ENCODE measurements around the gene HOMEZ. TPM values are rescaled to one million over a fixed set of nuclear protein-coding genes. Genes with fewer than 3 reads are reported as not detected.

HOMEZ gene
- total RNA-seq, 1 experiment from 2014 or later, result 0.76 TPM

Other genes starting within 250 kb of the HOMEZ start
- not detected in 2 replicates for gene PSMB11, start 243.9 kb downstream of the HOMEZ start, total RNA-seq (2014; rRNA removed; shearing (Covaris generic); ENCODE audit: low replicate concordance)
- gene CDH24, start 228.6 kb downstream of the HOMEZ start, total RNA-seq (2014; rRNA removed; shearing (Covaris generic); ENCODE audit: low replicate concordance), result 1.4 and 1.9 TPM in 2 replicates
- gene ACIN1, start 191.0 kb downstream of the HOMEZ start, total RNA-seq (2014; rRNA removed; shearing (Covaris generic); ENCODE audit: low replicate concordance), result 39.7 and 52.2 TPM in 2 replicates
- 9.6 and 22.8 TPM in 2 replicates for gene C14orf119, start 190.6 kb downstream of the HOMEZ start, total RNA-seq (2014; rRNA removed; shearing (Covaris generic); ENCODE audit: low replicate concordance)
- gene CIROP, start 181.1 kb downstream of the HOMEZ start, total RNA-seq (2014; rRNA removed; shearing (Covaris generic); ENCODE audit: low replicate concordance), result not detected in 2 replicates
- gene CEBPE, start 166.9 kb downstream of the HOMEZ start, total RNA-seq (2014; rRNA removed; shearing (Covaris generic); ENCODE audit: low replicate concordance), result not detected in 2 replicates
- gene SLC7A8, start 102.5 kb downstream of the HOMEZ start, total RNA-seq (2014; rRNA removed; shearing (Covaris generic); ENCODE audit: low replicate concordance), result 0.13 and 8.4 TPM in 2 replicates
- gene RNF212B, start 48.2 kb downstream of the HOMEZ start, total RNA-seq (2014; rRNA removed; shearing (Covaris generic); ENCODE audit: low replicate concordance), result not detected in 2 replicates
- 0.30 TPM in 1 of 2 replicates, not detected in the other for gene PPP1R3E, start 16.7 kb upstream of the HOMEZ start, total RNA-seq (2014; rRNA removed; shearing (Covaris generic); ENCODE audit: low replicate concordance)
- gene BCL2L2, start 20.7 kb upstream of the HOMEZ start, total RNA-seq (2014; rRNA removed; shearing (Covaris generic); ENCODE audit: low replicate concordance), result 7.1 and 10.7 TPM in 2 replicates
- gene PABPN1, start 35.3 kb upstream of the HOMEZ start, total RNA-seq (2014; rRNA removed; shearing (Covaris generic); ENCODE audit: low replicate concordance), result 48.3 and 89.9 TPM in 2 replicates
- 6.1 TPM in 1 of 2 replicates, not detected in the other for gene SLC22A17, start 66.8 kb upstream of the HOMEZ start, total RNA-seq (2014; rRNA removed; shearing (Covaris generic); ENCODE audit: low replicate concordance)
- 7.5 and 9.0 TPM in 2 replicates for gene EFS, start 79.0 kb upstream of the HOMEZ start, total RNA-seq (2014; rRNA removed; shearing (Covaris generic); ENCODE audit: low replicate concordance)
- gene IL25, start 86.7 kb upstream of the HOMEZ start, total RNA-seq (2014; rRNA removed; shearing (Covaris generic); ENCODE audit: low replicate concordance), result not detected in 2 replicates
- gene CMTM5, start 90.9 kb upstream of the HOMEZ start, total RNA-seq (2014; rRNA removed; shearing (Covaris generic); ENCODE audit: low replicate concordance), result not detected in 2 replicates
- not detected in 2 replicates for gene MYH6, start 122.1 kb upstream of the HOMEZ start, total RNA-seq (2014; rRNA removed; shearing (Covaris generic); ENCODE audit: low replicate concordance)
- not detected in 2 replicates for gene MYH7, start 149.5 kb upstream of the HOMEZ start, total RNA-seq (2014; rRNA removed; shearing (Covaris generic); ENCODE audit: low replicate concordance)
- gene NGDN, start 183.6 kb upstream of the HOMEZ start, total RNA-seq (2014; rRNA removed; shearing (Covaris generic); ENCODE audit: low replicate concordance), result 26.9 and 59.9 TPM in 2 replicates

Data from MG63 (cell line).